ENCODE results near the gene NCKIPSD.
A peak's percentile ranks its signal among the peaks of the same experiment; 100 is the strongest.

NCKIPSD gene

GRCh38 chr3:48678056-48678455, 7.7 kb downstream of the NCKIPSD start:
- DNase-seq = no peak

- no peak for DNase-seq
Measured at GRCh38 chr3:48674505-48674904, 11.2 kb downstream of the NCKIPSD start.

GRCh38 chr3:48672522-48672921, 13.2 kb downstream of the NCKIPSD start:
- no peak for DNase-seq

- DNase-seq = no peak
Measured at GRCh38 chr3:48664929-48665328, 20.8 kb downstream of the NCKIPSD start.

- no peak for DNase-seq
Measured at GRCh38 chr3:48664313-48664644, 21.4 kb downstream of the NCKIPSD start.

- peak; percentile 93 for DNase-seq
Measured at GRCh38 chr3:48663489-48664312, 22.0 kb downstream of the NCKIPSD start.

GRCh38 chr3:48662753-48663488, 22.8 kb downstream of the NCKIPSD start, which contains the start of gene CELSR3:
Gene CELSR3 (minus strand): TSS chr3:48662886. CDS start chr3:48662634, 252 bp downstream.
- DNase-seq = peak; percentile 89

GRCh38 chr3:48662145-48662752, 23.5 kb downstream of the NCKIPSD start:
- DNase-seq = no peak

- DNase-seq = no peak
Measured at GRCh38 chr3:48661501-48662144, 24.1 kb downstream of the NCKIPSD start.

GRCh38 chr3:48660800-48661400, 24.8 kb downstream of the NCKIPSD start:
- no peak for DNase-seq

GRCh38 chr3:48656841-48657281, 28.9 kb downstream of the NCKIPSD start:
- no peak for DNase-seq

GRCh38 chr3:48656061-48656840, 29.5 kb downstream of the NCKIPSD start:
- DNase-seq = no peak

- no peak for DNase-seq
Measured at GRCh38 chr3:48655606-48656005, 30.1 kb downstream of the NCKIPSD start.

GRCh38 chr3:48655063-48655462, 30.7 kb downstream of the NCKIPSD start:
- DNase-seq = no peak

GRCh38 chr3:48652923-48653715, 32.6 kb downstream of the NCKIPSD start:
- DNase-seq = no peak

GRCh38 chr3:48651771-48652170, 33.9 kb downstream of the NCKIPSD start:
- no peak for DNase-seq

- no peak for DNase-seq
Measured at GRCh38 chr3:48650723-48651122, 35.0 kb downstream of the NCKIPSD start.

GRCh38 chr3:48648188-48648850, 37.4 kb downstream of the NCKIPSD start:
- no peak for DNase-seq

GRCh38 chr3:48647714-48648113, 38.0 kb downstream of the NCKIPSD start:
- DNase-seq = no peak

All from NCI-H1092 (cell line).